GM19455 (cell line): ENCODE results near the gene ZGPAT.

Experiments used
- ATAC-seq: cut with Tn5 transposase; IDR thresholded peaks from one replicate; pipeline ENCODE4 v1.9.1; 2021; ENCODE audit not compliant: unreplicated experiment

ZGPAT gene

GRCh38 chr20:63778034-63778752 lies 70.4 kb downstream of the ZGPAT start:
- ATAC-seq: no peak

- no peak for ATAC-seq
Measured at GRCh38 chr20:63778857-63779256, 71.0 kb downstream of the ZGPAT start.

- ATAC-seq: no peak
Measured at GRCh38 chr20:63781181-63781580, 73.3 kb downstream of the ZGPAT start.

GRCh38 chr20:63782051-63782471 lies 74.2 kb downstream of the ZGPAT start:
- ATAC-seq: no peak

- ATAC-seq: no peak
Measured at GRCh38 chr20:63782521-63782971, 74.7 kb downstream of the ZGPAT start.

GRCh38 chr20:63783970-63784369 lies 76.1 kb downstream of the ZGPAT start:
- no peak for ATAC-seq

- no peak for ATAC-seq
Measured at GRCh38 chr20:63785691-63786131, 77.9 kb downstream of the ZGPAT start.
